GM13977 (cell line): ENCODE data around the gene MAP3K14.
"Not testable (repeated sequence)": the region's sequence is repeated elsewhere in the genome, so short reads cannot be mapped to it uniquely, and the experiment has no call there.

Experiments used
- DNase-seq: peaks from one replicate; pipeline ENCODE4 v3.0.0; 2012; ENCODE audit warnings: low spot score
- CTCF ChIP-seq: IDR thresholded peaks from 2 replicates; pipeline ENCODE4 v1.5.1; 2012; ENCODE audit warnings: mild to moderate bottlenecking, control low read depth; ENCODE audit not compliant: insufficient read depth; ENCODE audit errors: extremely low read depth, missing control alignments
- in situ Hi-C: fragments of 300-500 bp; cut with MboI; formaldehyde crosslinking; loops from one replicate; pipeline ENCODE4 v1.12.0; 2022; ENCODE audit warnings: low sequenced_read_pairs, low pct_unique_long_range_greater_than_20kb, mixed read lengths, inconsistent platforms; ENCODE audit not compliant: unreplicated experiment

MAP3K14 gene

GRCh38 chr17:45308840-45309239 is 8.0 kb downstream of the MAP3K14 start:
- no peak for TF ChIP-seq CTCF
- in situ Hi-C loops = no loop called here
- no peak for DNase-seq

GRCh38 chr17:45308016-45308365 is 8.8 kb downstream of the MAP3K14 start:
- in situ Hi-C loops = no loop called here
- DNase-seq = no peak
- TF ChIP-seq CTCF = no peak

GRCh38 chr17:45307290-45308015 is 9.4 kb downstream of the MAP3K14 start:
- peak; percentile 66 for DNase-seq
- peak; percentile 2 for TF ChIP-seq CTCF
- in situ Hi-C loops = no loop called here

GRCh38 chr17:45306623-45307022 is 10.2 kb downstream of the MAP3K14 start:
- in situ Hi-C loops = no loop called here
- TF ChIP-seq CTCF = no peak
- DNase-seq = no peak

GRCh38 chr17:45306094-45306493 is 10.7 kb downstream of the MAP3K14 start:
- in situ Hi-C loops = no loop called here
- DNase-seq = no peak
- no peak for TF ChIP-seq CTCF

- TF ChIP-seq CTCF = no peak
- in situ Hi-C loops = no loop called here
- DNase-seq = no peak
Measured at GRCh38 chr17:45305530-45306087, 11.2 kb downstream of the MAP3K14 start.

GRCh38 chr17:45302649-45303173 is 14.1 kb downstream of the MAP3K14 start:
- in situ Hi-C loops = no loop called here
- DNase-seq = peak; percentile 45
- TF ChIP-seq CTCF = no peak

GRCh38 chr17:45302220-45302619 is 14.6 kb downstream of the MAP3K14 start:
- DNase-seq, in situ Hi-C loops: not testable (repeated sequence)
